ENCODE data around the gene TLK1.

Gene TLK1

GRCh38 chr2:171181064-171182049 is 20.7 kb upstream of the TLK1 start:
- no peak for DNase-seq (ENCODE audit: low read depth)
- TF ChIP-seq, protein P1, sequence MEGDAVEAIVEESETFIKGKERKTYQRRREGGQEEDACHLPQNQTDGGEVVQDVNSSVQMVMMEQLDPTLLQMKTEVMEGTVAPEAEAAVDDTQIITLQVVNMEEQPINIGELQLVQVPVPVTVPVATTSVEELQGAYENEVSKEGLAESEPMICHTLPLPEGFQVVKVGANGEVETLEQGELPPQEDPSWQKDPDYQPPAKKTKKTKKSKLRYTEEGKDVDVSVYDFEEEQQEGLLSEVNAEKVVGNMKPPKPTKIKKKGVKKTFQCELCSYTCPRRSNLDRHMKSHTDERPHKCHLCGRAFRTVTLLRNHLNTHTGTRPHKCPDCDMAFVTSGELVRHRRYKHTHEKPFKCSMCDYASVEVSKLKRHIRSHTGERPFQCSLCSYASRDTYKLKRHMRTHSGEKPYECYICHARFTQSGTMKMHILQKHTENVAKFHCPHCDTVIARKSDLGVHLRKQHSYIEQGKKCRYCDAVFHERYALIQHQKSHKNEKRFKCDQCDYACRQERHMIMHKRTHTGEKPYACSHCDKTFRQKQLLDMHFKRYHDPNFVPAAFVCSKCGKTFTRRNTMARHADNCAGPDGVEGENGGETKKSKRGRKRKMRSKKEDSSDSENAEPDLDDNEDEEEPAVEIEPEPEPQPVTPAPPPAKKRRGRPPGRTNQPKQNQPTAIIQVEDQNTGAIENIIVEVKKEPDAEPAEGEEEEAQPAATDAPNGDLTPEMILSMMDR (IDR thresholded peaks at IDR 0.05; ENCODE audit: control insufficient read depth, extremely low read depth, insufficient read depth) = no peak
- H3K4me3 ChIP-seq (ENCODE audit: low read depth, low read length) = no peak overlapping the region

- no peak for DNase-seq (ENCODE audit: low read depth)
- TF ChIP-seq, protein P1 (IDR thresholded peaks at IDR 0.05; ENCODE audit: control insufficient read depth, extremely low read depth, insufficient read depth) = no peak
- no peak overlapping the region for H3K4me3 ChIP-seq (ENCODE audit: low read depth, low read length)
Measured at GRCh38 chr2:171180229-171180930, 19.7 kb upstream of the TLK1 start.

DNA sequence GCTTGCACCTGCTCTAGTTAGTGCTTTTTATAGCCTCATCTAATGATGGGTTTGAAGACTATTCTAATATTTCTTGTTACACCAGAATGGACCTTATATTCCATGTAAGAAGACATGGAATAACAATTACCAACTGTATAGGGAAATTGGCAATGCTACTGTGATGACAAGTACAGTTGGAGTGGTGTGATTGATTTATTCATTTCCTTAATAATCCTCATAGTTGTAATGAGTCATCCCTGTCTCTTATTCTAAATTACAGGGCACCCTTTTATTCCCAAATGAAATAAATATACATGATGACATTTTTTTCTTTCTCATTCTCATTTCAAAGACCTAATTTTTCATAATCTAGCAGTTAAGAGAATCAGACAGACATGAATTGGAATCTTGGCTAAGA is 18.3 kb upstream of the TLK1 start:
- no peak for DNase-seq (ENCODE audit: low read depth)
- no peak overlapping the region for H3K4me3 ChIP-seq (ENCODE audit: low read depth, low read length)
- TF ChIP-seq, protein P1 (IDR thresholded peaks at IDR 0.05; ENCODE audit: control insufficient read depth, extremely low read depth, insufficient read depth) = no peak

DNA sequence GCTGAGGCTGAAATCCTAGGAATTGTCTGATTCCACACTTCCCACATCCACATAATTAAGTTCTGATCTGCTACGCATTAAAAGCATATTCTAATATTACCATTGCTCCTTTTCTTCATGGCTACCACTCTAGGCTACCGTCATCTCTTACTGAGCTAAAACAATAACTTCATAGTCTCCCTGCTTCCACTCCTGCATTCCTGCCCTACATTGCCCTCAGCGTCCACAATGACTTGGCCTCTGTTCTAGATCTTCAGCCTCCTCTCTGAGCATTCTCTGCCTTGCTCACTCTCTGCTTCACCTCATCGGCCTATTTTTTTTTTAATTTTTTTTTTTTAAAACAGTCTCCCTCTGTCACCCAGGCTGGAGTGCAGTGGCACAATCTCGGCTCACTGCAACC is 15.8 kb upstream of the TLK1 start:
- no peak overlapping the region for H3K4me3 ChIP-seq (ENCODE audit: low read depth, low read length)
- DNase-seq (ENCODE audit: low read depth) = no peak
- TF ChIP-seq, protein P1 (IDR thresholded peaks at IDR 0.05; ENCODE audit: control insufficient read depth, extremely low read depth, insufficient read depth) = no peak

DNA sequence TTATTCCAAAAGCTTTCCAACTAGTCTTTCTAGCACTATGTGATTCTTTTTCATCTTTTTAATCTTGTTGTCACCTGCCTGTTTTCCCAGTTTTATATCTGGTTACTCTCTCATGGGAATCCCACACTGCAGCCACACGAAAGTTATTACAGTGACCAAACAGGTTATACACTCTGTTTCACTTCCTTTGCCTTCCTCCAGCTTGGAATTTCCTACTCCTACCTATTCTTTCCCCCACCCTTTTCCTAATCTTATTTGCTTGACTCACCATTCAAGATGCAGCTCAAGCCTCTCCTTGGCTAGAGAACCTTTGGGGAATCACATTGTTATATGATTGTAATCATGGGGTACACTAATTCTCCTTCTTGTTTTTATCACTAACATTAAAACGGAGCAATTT is 13.4 kb upstream of the TLK1 start:
- DNase-seq (ENCODE audit: low read depth) = no peak
- H3K4me3 ChIP-seq (ENCODE audit: low read depth, low read length) = no peak overlapping the region
- TF ChIP-seq, protein P1 (IDR thresholded peaks at IDR 0.05; ENCODE audit: control insufficient read depth, extremely low read depth, insufficient read depth) = no peak

GRCh38 chr2:171173087-171173486 is 12.4 kb upstream of the TLK1 start:
- DNase-seq (ENCODE audit: low read depth) = no peak
- TF ChIP-seq, protein P1 (IDR thresholded peaks at IDR 0.05; ENCODE audit: control insufficient read depth, extremely low read depth, insufficient read depth) = no peak
- no peak overlapping the region for H3K4me3 ChIP-seq (ENCODE audit: low read depth, low read length)

Measured in LNCaP clone FGC (cell line).